ENCODE measurements around the gene ZFAND4. TPM values are rescaled to one million over a fixed set of nuclear protein-coding genes. Genes with fewer than 3 reads are reported as not detected.
A peak's percentile ranks its signal among the peaks of the same experiment; 100 is the strongest.
"Not testable (repeated sequence)": the region's sequence is repeated elsewhere in the genome, so short reads cannot be mapped to it uniquely, and the experiment has no call there.

Gene ZFAND4
- total RNA-seq, 2 experiments from 2014 or later = 11.5 to 11.9 TPM

- peaks cover 16% of the 10 kb centered on the region for H3K9me3 Mint-ChIP-seq (ENCODE audit: low read depth)
- no peak overlapping the region for H3K27ac Mint-ChIP-seq
- peaks cover 29% of the 10 kb centered on the region for H3K4me1 Mint-ChIP-seq
- CTCF ChIA-PET = interaction anchor here (0.6 kb wide), 1 partner anchor 846 kb away, joined by 3 read pairs; no protein-coding TSS in a partner anchor
- H3K36me3 Mint-ChIP-seq (ENCODE audit: low read depth) = peaks cover 50% of the 10 kb centered on the region
- no peak for DNase-seq
- intact Hi-C loops (cut with DNase I, micrococcal nuclease) = no loop called here
- ATAC-seq = no peak
- H3K27me3 Mint-ChIP-seq = no peaks in the 10 kb centered on the region
- H3K4me3 Mint-ChIP-seq = no peak overlapping the region
- POLR2A ChIA-PET = no interaction called here
Observed at GRCh38 chr10:45660876-45661411, 11.6 kb downstream of the ZFAND4 start.

GRCh38 chr10:45657033-45657926 lies 15.3 kb downstream of the ZFAND4 start:
- Mint-ChIP-seq H3K27me3 (no peaks in the 10 kb centered on the region), H3K4me1 (peaks cover 45% of the 10 kb centered on the region), H3K4me3 (no peak overlapping the region), H3K27ac (peak overlapping the region; percentile 32), H3K9me3 (ENCODE audit: low read depth) (peaks cover 13% of the 10 kb centered on the region), H3K36me3 (ENCODE audit: low read depth) (peaks cover 51% of the 10 kb centered on the region)
- DNase-seq (no peak), ATAC-seq (peak; percentile 61)
- intact Hi-C loops (cut with DNase I, micrococcal nuclease) = no loop called here
- CTCF ChIA-PET = interaction anchor here (0.7 to 0.9 kb wide), 3 partner anchors 77 to 326 kb away, joined by 3 to 7 read pairs (median 3); no protein-coding TSS in a partner anchor
- POLR2A ChIA-PET = no interaction called here

- POLR2A ChIA-PET = interaction anchor here (0.6 kb wide), 1 partner anchor 15 kb away, joined by 3 read pairs; no protein-coding TSS in a partner anchor
- DNase-seq = no peak
- H3K27me3 Mint-ChIP-seq = no peaks in the 10 kb centered on the region
- H3K4me3 Mint-ChIP-seq = no peak overlapping the region
- intact Hi-C loops (cut with DNase I, micrococcal nuclease) = no loop called here
- CTCF ChIA-PET = no interaction called here
- H3K27ac Mint-ChIP-seq = no peak overlapping the region
- H3K36me3 Mint-ChIP-seq (ENCODE audit: low read depth) = peaks cover 36% of the 10 kb centered on the region
- ATAC-seq = no peak
- peaks cover under 1% of the 10 kb centered on the region for H3K9me3 Mint-ChIP-seq (ENCODE audit: low read depth)
- peaks cover 40% of the 10 kb centered on the region for H3K4me1 Mint-ChIP-seq
Observed at GRCh38 chr10:45655219-45655618, 17.4 kb downstream of the ZFAND4 start.

GRCh38 chr10:45654753-45655141 lies 17.8 kb downstream of the ZFAND4 start:
- CTCF ChIA-PET = interaction anchor here (1.1 kb wide), 1 partner anchor 11 kb away, joined by 3 read pairs; no protein-coding TSS in a partner anchor

GRCh38 chr10:45653454-45653853 lies 19.1 kb downstream of the ZFAND4 start:
- peaks cover 28% of the 10 kb centered on the region for H3K36me3 Mint-ChIP-seq (ENCODE audit: low read depth)
- H3K27me3 Mint-ChIP-seq = no peaks in the 10 kb centered on the region
- no peak overlapping the region for H3K4me3 Mint-ChIP-seq
- intact Hi-C loops (cut with DNase I, micrococcal nuclease) = no loop called here
- no peak for ATAC-seq
- H3K9me3 Mint-ChIP-seq (ENCODE audit: low read depth) = no peaks in the 10 kb centered on the region
- no peak for DNase-seq
- ChIA-PET CTCF (no interaction called here), POLR2A (no interaction called here)
- no peak overlapping the region for H3K27ac Mint-ChIP-seq
- H3K4me1 Mint-ChIP-seq = peaks cover 38% of the 10 kb centered on the region

More at GRCh38 chr10:45654753-45655141, 17.8 kb downstream of the ZFAND4 start:
- intact Hi-C loops (cut with DNase I, micrococcal nuclease); ATAC-seq; H3K27me3 Mint-ChIP-seq; DNase-seq; H3K9me3 Mint-ChIP-seq (ENCODE audit: low read depth); H3K27ac Mint-ChIP-seq; H3K4me3 Mint-ChIP-seq; POLR2A ChIA-PET: not testable (repeated sequence)
- H3K4me1 Mint-ChIP-seq = peaks cover 40% of the 10 kb centered on the region
- H3K36me3 Mint-ChIP-seq (ENCODE audit: low read depth) = peaks cover 35% of the 10 kb centered on the region

- H3K27me3 Mint-ChIP-seq = no peaks in the 10 kb centered on the region
- no peak overlapping the region for H3K4me3 Mint-ChIP-seq
- H3K27ac Mint-ChIP-seq = no peak overlapping the region
- intact Hi-C loops (cut with DNase I, micrococcal nuclease) = no loop called here
- H3K4me1 Mint-ChIP-seq = peaks cover 35% of the 10 kb centered on the region
- ChIA-PET CTCF (no interaction called here), POLR2A (no interaction called here)
- peaks cover 29% of the 10 kb centered on the region for H3K36me3 Mint-ChIP-seq (ENCODE audit: low read depth)
- no peaks in the 10 kb centered on the region for H3K9me3 Mint-ChIP-seq (ENCODE audit: low read depth)
- ATAC-seq = no peak
- no peak for DNase-seq
Observed at GRCh38 chr10:45652511-45652910, 20.1 kb downstream of the ZFAND4 start.

- intact Hi-C loops (cut with DNase I, micrococcal nuclease) = no loop called here
- no peak for DNase-seq
- Mint-ChIP-seq H3K27me3 (no peaks in the 10 kb centered on the region), H3K9me3 (ENCODE audit: low read depth) (no peaks in the 10 kb centered on the region), H3K4me1 (peaks cover 9% of the 10 kb centered on the region), H3K27ac (no peak overlapping the region), H3K4me3 (no peak overlapping the region), H3K36me3 (ENCODE audit: low read depth) (peaks cover 19% of the 10 kb centered on the region)
- ATAC-seq = no peak
- ChIA-PET CTCF (no interaction called here), POLR2A (no interaction called here)
Observed at GRCh38 chr10:45649296-45649695, 23.3 kb downstream of the ZFAND4 start.

- intact Hi-C loops (cut with DNase I, micrococcal nuclease) = no loop called here
- H3K36me3 Mint-ChIP-seq (ENCODE audit: low read depth) = peaks cover 15% of the 10 kb centered on the region
- DNase-seq (no peak), ATAC-seq (no peak)
- CTCF ChIA-PET = interaction anchor here (0.6 kb wide), 1 partner anchor 34 kb away, joined by 3 read pairs; no protein-coding TSS in a partner anchor
- H3K4me1 Mint-ChIP-seq = no peaks in the 10 kb centered on the region
- no peaks in the 10 kb centered on the region for H3K9me3 Mint-ChIP-seq (ENCODE audit: low read depth)
- H3K27ac Mint-ChIP-seq = no peak overlapping the region
- H3K27me3 Mint-ChIP-seq = no peaks in the 10 kb centered on the region
- POLR2A ChIA-PET = no interaction called here
- no peak overlapping the region for H3K4me3 Mint-ChIP-seq
Observed at GRCh38 chr10:45647118-45647517, 25.5 kb downstream of the ZFAND4 start.

- Mint-ChIP-seq H3K36me3 (ENCODE audit: low read depth) (peaks cover 15% of the 10 kb centered on the region), H3K27ac (no peak overlapping the region), H3K4me3 (no peak overlapping the region), H3K27me3 (no peaks in the 10 kb centered on the region), H3K9me3 (ENCODE audit: low read depth) (no peaks in the 10 kb centered on the region), H3K4me1 (no peaks in the 10 kb centered on the region)
- CTCF ChIA-PET = interaction anchor here (0.6 kb wide), 1 partner anchor 33 kb away, joined by 3 read pairs; no protein-coding TSS in a partner anchor
- no peak for DNase-seq
- POLR2A ChIA-PET = no interaction called here
- no peak for ATAC-seq
- intact Hi-C loops (cut with DNase I, micrococcal nuclease) = no loop called here
Observed at GRCh38 chr10:45646384-45647050, 26.1 kb downstream of the ZFAND4 start.

GRCh38 chr10:45644527-45644926 lies 28.0 kb downstream of the ZFAND4 start:
- ChIA-PET POLR2A (no interaction called here), CTCF (interaction anchor here (0.5 to 1.4 kb wide), 3 partner anchors 10 to 180 kb away, joined by 3 to 5 read pairs (median 3); no protein-coding TSS in a partner anchor)
- intact Hi-C loops (cut with DNase I, micrococcal nuclease) = no loop called here
- H3K27ac Mint-ChIP-seq = no peak overlapping the region
- peaks cover 15% of the 10 kb centered on the region for H3K36me3 Mint-ChIP-seq (ENCODE audit: low read depth)
- no peak overlapping the region for H3K4me3 Mint-ChIP-seq
- ATAC-seq (no peak), DNase-seq (no peak)
- no peaks in the 10 kb centered on the region for H3K4me1 Mint-ChIP-seq
- no peaks in the 10 kb centered on the region for H3K27me3 Mint-ChIP-seq
- no peaks in the 10 kb centered on the region for H3K9me3 Mint-ChIP-seq (ENCODE audit: low read depth)

GRCh38 chr10:45640941-45641340 lies 31.6 kb downstream of the ZFAND4 start:
- DNase-seq (no peak), ATAC-seq (no peak)
- no peaks in the 10 kb centered on the region for H3K27me3 Mint-ChIP-seq
- intact Hi-C loops (cut with DNase I, micrococcal nuclease) = no loop called here
- no peak overlapping the region for H3K4me3 Mint-ChIP-seq
- no peaks in the 10 kb centered on the region for H3K4me1 Mint-ChIP-seq
- POLR2A ChIA-PET = no interaction called here
- H3K36me3 Mint-ChIP-seq (ENCODE audit: low read depth) = peaks cover 11% of the 10 kb centered on the region
- CTCF ChIA-PET = no interaction called here
- H3K9me3 Mint-ChIP-seq (ENCODE audit: low read depth) = no peaks in the 10 kb centered on the region
- H3K27ac Mint-ChIP-seq = no peak overlapping the region
